GM18517 (cell line): ENCODE measurements around the gene TMEM150A.
A peak's percentile ranks its signal among the peaks of the same experiment; 100 is the strongest.
"Not testable (repeated sequence)": the region's sequence is repeated elsewhere in the genome, so short reads cannot be mapped to it uniquely, and the experiment has no call there.

Source experiments
- ATAC-seq: cut with Tn5 transposase; IDR thresholded peaks from one replicate; pipeline ENCODE4 v1.9.1; 2021; ENCODE audit warnings: mild to moderate bottlenecking, moderate library complexity; ENCODE audit not compliant: unreplicated experiment

Gene TMEM150A

DNA sequence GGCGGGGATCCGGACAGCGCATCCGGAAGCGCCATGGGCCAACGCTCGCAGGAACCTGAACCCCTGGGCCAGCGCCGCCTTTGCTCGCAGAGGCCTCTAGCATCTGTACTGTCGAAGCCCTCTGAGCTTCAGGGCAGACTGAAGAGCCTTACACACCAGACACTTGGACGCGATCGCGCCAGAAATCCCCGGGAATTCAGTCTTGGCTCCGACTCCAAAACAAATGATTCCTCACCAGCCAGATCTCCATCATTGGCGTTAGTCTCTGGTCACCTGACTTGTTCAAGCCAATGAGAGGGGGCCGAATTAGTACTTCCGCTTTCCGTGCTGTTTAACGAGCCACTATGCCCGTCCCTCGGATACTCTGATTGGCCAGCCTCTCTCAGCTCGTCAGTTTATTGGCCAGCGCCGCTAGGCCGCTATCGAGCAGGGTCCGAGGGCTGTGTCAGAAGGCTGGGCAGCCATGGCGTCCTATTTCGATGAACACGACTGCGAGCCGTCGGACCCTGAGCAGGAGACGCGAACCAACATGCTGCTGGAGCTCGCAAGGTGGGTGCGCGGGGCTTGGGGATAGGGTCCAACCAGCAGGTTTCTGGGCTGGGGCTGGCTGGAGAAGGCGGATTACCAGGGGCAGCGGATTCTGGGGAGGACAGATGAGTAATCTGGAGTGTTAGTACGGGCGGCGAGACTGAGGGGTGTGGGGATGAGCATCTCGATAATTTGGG lies 7.0 kb downstream of the TMEM150A start, which contains the start of gene RNF181:
Gene RNF181, plus strand, starts transcription at position 445 of the 725 bp plus-strand sequence. Its CDS starts 19 bp downstream, at position 464.
- ATAC-seq = peak; percentile 99

DNA sequence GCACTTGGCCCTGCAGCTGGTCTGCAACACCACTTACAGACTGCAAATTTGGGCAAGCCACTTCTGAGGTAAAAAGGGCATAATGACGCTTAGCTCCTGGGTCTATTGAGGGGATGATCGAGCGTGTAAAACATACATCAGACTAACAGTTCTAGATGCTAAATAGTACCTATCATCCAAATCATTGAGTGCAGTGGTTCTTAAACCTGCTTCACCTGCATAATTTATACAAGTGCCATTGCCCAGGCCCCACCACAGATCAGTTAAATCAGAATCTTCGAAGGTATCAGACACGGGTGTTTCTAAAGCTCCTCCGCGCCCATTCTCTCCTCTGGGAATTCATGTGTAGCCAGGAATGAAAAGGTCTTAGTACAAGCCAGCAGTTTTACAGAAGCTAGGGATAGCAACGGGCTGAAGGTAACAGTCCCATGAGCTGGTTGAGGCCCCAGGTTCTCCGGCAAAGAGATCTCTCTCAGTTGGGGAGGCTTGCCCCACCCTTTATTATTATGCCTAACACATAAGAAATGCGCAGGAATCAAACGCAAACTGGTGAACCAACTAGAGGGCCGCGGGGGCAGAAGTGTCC lies 7.7 kb downstream of the TMEM150A start:
- no peak for ATAC-seq

DNA sequence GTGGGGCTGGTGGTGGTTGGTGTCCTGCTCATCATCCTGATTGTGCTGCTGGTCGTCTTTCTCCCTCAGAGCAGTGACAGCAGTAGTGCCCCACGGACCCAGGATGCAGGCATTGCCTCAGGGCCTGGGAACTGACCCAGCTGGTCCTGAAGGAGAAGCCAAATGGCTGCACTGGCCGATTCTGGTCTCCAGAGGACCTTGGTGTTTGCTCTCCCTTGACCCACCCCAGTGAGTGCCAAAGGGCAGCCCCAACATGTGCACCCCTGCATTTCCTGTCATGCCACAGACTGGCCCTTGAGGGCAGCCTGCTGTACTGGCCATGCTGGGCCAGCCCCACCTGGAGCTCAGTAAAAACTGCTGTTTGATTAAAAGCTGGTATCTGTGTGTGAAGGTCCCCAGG lies 9.5 kb downstream of the TMEM150A start:
- no peak for ATAC-seq

DNA sequence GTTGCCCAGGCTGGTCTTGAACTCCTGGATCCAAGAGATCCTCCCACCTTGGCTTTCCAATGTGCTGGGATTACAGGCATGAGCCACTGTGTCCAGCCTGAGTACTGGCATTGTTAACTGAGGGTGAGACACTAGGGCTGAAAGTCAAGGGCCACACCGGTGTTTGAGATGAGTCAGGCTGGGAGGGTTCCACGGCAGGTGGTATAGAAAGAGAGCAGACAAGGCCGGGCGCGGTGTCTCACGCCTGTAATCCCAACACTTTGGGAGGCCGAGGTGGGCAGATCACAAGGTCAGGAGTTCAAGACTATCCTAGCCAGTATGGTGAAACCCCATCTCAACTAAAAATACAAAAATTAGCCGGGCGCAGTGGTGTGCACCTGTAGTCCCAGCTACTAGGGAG lies 10.2 kb downstream of the TMEM150A start:
- ATAC-seq = not testable (repeated sequence)

DNA sequence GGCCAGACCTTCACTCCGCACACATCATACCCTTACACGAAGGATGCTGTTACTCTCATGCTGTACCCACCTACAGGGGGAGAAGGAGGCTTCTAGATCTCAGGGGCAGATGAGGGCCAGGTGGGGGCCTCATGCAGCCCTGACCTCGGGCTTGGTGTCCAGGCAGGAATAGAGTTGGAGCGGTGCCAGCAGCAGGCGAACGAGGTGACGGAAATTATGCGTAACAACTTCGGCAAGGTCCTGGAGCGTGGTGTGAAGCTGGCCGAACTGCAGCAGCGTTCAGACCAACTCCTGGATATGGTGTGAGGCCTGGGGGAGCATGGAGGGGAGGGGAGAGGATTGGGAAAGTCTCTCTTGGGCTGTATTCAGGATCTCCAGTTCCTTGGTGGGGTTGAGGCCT lies 10.9 kb downstream of the TMEM150A start:
- no peak for ATAC-seq

DNA sequence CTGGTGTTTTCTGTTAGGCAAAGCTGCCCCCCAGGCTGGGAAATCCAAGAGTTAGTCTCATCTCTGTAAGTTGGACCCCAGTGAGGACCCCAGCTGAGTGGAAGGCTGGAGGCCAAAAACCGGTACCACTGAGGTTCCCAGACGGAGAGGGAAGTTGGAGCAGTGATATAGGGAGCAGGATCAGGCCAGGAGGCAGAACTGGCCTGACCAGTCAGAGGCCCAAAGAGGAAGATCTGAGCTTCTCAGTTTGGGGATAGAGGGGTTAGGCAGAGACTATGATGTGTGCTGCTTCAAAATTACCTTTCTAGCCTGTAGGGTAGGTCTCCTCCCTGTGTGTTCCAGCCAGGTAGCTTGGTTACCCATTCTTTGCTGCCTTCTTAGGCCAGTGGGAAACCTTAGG lies 11.5 kb downstream of the TMEM150A start:
- no peak for ATAC-seq

DNA sequence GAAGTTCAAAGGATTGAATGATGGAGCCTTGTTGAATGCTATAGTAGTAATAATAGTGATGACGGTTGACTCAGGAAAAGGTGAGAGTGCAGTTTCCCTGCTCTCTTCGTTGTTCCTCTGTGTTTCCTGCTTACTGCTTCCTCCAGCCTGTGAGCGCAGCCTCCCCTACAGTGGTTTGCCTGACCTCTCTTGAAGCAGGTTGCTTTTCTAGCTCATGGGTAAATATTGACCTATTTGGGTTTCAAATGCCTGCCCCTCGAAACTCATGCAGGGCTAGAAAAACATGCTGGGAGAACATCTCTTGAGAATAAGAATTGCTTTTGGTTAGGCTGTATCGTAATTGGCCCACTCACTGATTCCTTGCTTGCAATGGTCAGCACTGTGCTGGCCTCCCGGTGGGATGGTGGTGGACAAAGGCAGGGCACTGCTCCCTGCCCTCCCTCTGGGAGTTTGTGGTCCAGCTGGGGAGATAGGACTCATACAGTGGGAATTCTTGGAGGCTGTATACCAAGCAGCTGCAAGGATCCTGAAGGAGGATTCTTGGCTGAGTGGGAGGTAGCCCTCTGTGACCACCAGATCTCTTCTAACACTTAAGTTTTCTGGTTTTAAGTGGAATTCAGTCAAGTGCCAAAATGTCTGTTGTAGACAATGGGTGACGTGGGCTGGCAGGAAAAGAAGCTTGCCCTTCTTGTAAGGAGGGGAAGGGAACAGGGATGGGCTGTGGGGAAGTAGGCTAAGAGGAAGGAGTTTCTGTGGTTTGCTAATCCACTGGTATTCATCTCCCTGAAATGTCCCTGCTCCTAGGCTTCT lies 12.3 kb downstream of the TMEM150A start:
- ATAC-seq = no peak

DNA sequence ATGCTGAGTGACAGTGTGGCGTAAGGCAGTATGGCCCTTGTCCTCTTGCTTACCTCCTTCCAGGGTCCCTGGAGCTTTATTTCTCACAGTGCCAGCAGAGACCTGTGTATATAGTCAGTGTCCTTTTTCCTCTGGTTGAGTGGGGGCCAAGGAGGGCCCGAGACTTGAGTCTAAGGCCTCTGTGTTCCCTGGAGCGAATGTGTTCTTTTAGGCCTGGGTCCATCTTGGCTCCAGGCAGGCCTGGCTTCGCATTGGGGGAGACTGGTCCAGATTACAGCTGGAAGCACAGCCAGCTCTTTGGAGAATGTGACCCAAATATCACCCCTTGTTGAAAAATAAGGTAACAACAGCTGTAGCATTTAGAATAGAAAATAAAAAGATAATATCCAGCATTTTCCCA lies 13.3 kb downstream of the TMEM150A start:
- no peak for ATAC-seq

DNA sequence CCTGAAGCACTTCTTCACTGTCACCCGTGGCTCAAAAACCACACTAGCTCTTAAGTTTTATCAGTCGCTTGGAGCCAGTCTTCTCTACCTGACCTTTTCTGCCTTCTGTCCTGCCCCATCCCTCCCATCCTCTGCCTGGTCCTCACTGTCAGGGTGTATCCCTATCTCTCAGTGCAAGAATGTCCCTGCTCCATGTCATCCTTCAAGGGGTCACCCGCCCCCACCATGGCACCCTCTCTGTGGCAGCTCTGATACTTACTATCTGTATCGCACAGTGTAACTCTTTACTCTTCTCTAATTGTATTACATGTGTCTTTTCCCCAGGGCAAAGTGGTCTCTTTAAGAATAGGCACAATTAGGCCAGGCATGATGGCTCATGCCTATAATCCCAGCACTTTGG lies 13.9 kb downstream of the TMEM150A start:
- no peak for ATAC-seq

DNA sequence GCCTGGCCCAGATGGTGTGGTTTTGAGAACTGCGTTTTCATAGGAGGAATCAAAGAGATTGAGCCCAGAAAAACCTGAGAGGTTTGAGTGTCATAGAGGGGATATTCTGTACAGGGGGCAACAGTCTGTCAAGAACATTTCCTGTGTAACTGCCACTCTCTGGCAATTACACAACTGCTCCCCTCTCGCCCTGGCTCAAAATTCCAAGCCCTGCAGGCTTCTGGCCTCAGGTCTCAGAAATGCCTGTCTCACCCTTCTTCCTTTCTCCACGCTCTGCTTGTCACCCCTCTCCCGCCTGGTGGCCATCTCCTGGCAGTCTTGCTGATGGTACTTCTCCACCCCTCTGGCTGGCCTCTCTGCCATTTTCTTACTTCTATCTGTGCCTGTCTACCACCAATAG lies 14.3 kb downstream of the TMEM150A start:
- ATAC-seq = no peak

DNA sequence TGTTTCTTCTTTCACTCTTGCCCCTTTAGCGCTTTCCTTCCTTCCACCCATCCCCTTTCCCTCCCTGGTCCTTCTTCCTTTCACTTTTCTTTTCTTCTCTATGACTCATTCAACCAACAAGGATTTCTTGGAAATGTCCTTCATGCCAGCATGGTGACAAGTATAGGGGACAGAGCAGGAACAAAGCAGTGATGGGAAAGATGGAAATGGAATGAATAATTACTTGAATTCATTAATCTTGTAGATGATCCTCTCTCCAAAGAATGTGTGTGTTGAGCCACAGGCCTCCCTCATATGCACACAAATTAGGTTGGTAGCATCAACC lies 16.8 kb downstream of the TMEM150A start:
- ATAC-seq = no peak

DNA sequence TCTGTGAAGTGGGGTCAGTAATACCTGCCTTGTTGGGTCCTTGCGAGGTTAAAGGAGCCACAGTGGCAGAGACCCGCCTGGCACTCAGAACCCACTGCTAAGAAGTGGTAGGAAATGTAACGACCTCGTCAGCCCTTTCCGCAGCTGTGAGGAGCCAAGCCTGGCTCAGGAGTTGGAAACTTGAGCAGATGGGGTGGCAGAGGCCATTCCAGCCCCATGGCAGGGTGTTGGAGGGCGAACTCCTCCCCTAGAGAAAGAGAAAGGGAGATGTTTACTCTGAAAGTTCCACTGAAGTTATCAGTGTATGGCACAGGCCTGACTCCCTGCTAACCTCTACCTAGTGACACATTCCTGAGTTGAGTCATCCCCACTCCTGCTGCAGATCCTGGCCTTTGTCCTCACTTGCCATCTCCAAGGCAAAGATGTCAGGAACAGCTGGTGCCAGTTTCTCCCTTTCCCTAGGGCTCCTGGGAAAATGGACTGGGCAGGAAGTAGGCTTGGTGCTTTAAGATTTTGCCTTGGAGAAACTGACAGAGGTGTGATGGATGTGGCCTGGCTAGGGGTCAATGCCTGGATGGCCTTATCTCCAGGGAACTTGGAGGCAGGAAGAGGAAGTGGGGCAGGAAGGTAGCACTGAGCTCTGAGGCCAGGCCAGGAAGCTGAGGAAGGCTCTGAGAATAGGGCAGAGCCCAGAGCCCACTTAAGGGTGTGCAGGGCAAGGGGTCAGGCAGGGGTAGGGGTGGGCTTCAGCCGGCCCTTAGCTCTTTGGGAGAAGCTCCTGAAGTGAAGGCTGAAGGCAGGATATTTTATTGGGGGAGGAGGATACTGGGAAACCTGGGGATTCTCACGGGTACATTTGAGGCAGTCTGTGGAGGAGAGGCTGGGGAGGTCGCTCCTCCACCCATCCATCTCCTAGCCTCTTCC lies 17.4 kb downstream of the TMEM150A start:
- peak; percentile 44 for ATAC-seq

DNA sequence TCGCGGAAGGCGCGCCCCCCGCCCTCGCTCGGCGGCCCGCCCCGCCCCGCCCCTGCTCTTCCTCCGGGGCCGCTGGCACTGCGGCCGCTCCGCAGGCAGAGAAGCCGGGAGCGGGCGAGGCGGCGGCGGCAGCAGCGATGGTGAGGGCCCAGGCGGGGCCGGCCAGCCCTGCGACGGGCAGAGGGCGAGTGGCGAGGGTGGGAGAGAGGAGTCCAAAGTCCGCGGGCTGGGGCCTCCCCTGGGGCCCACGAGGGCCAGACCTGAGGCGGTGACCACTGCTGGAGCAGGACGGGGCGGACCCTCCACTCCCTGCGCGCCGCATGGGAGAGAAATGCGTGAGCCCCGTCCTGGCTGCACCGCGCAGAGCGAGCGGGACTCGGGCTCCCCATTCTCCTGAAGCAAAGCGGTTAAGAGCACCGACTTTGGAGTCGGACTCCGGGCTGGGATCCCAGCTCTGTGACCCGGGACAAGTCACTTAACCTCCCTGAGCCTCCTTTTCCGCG lies 18.1 kb downstream of the TMEM150A start, which contains the start of gene VAMP5:
Gene VAMP5, plus strand, starts transcription at position 78 of the 503 bp plus-strand sequence. Its CDS starts 60 bp downstream, at position 138.
- peak; percentile 56 for ATAC-seq

DNA sequence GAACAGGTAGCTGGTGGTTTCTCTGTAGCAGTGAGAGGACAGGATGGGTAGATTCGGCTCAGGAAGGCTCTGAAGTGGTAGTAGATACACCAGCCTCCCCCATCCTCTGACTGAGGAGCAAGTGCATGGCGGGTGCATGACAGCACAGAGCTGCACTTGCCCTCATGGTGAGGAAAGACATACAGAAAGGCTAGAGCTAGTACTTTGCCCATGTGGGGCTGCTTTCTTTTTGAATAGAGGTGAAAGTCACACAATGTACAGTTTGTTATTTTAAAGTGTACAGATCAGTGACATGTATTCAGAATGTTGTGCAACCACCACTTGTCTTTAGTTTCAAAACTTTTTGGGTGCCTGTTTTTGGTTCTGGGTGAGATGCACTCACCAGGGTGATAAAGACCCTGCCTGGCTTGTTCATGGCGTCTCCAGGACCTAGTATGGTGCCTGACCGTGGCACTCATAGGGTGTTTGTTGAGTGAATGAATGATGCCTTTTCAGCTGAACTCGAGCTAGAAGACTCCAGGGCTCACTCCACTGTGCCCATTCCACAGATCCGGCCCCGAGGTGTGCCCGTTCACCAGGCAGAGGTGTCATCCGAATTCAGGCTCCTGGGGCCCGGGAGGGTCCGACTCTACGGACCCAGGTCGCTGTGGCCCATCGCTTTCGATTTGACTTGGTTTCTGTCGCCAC lies 18.7 kb downstream of the TMEM150A start:
- no peak for ATAC-seq

DNA sequence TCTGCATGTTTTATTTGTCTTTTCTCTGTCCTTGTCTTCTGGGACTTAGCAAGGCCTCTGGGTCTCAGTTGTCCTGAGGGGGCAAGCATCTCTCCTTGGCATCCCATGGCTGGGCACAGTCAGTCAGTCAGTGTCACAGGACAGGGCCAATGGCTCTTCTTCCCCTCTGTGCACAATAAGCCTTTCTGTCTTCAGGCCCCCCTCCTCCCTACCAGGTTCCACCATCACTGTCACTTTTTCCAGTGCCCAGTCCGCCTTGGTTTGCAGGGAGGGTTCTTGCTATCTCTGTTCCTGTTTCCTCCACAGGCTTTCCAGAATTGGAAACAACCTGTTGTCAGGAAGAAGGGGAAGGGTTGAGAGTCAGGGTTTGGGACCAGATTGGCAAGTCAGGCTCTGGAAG lies 20.0 kb downstream of the TMEM150A start:
- no peak for ATAC-seq

DNA sequence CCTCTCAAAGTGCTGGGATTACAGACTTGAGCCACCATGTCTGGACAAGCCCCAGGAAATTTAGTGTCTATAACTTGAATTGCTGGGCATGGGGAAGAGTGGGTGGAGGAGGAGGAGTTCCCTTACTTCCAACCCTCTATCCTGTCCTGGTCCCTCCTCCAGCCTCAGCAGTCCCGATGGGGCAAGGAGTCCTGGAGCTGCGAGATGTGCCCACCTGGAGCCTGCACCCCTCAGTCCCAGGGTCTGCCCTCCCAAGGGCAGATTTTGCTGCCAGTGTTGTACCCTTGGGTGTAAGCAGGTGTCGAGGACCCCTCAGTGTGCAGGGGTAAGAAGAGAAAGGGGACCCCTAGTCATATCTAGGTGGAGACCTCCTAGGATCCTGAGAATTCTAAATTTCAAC lies 22.3 kb downstream of the TMEM150A start:
- no peak for ATAC-seq

DNA sequence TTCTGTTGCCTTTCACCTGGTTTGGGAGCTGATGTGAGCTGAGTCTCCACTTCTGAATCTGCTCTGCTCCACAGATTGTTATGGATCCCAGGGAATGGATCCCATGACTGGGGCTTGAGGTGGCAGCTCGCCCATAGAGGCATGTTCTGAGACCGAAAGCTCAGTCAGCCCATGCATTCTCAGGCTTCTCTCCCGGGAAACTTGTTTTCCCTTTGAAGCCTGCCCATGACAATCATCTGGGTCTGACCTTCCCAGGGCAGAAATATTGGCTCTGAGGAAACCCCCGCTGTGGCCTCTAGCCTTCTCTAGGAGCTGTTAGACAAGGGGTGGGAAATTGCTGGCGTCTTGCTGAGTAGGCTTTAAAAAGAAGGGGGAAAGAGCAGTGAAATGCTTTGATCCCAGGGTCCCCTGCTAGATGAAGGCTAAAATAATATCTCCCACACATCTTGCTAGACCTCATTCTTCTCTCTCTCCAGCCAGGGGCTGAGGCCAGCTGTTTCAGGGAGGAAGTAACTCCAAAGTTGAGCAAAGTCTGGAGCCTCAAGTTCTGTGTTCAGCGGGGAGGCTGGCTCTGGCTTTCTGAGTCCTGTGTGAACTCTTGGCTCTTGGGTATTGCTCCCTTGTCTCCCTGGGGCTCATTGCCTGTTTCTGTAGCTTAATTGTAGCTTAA lies 23.1 kb downstream of the TMEM150A start:
- ATAC-seq = no peak

DNA sequence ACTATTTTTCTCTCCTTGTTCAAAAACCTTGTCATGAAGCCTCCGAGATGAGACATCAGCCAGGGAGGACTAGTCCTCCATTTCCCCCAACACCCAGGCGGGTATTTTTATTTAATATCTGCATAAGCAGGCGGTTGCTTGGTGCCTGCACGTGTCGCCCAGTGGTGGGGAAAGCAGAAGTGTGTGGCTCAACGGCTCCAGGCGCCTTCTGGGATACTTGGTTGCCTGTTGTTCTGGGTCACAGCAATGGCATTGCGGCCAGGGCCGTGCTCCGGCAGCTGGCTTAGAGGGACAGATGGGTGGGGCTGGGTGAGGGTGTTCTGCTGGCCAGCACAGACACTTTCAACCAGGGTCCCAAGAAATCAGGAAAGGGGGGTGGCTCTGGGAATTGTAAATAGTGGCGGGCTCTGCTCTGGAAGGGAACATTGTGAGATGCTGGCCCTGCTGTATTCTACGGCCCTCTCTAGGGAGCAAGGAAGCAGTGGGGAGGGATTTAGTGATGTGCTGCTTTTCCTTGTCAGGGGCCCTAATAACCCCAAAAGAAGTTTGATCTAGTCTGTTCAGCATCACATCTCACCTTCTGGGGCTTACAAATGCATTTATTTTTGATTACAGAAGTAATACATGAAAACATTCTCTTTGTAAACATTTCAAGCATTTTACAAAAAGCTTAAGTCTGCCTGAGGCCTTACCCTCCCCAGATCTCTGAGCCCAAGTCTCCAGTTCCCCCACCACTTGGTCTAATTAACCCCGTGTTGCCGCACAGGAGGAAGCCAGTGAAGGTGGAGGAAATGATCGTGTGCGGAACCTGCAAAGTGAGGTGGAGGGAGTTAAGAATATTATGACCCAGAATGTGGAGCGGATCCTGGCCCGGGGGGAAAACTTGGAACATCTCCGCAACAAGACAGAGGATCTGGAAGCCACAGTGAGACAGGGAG lies 24.0 kb downstream of the TMEM150A start:
- peak; percentile 30 for ATAC-seq
